ENCODE results near the gene RAPH1.
A peak's percentile ranks its signal among the peaks of the same experiment; 100 is the strongest.

RAPH1 gene

GRCh38 chr2:203535078-203535783 lies at the start of gene RAPH1:
Gene RAPH1 (minus strand): TSS chr2:203535301. CDS start chr2:203495353, 39,948 bp downstream.
- DNase-seq = peak; percentile 64

GRCh38 chr2:203584784-203585183 lies 49.7 kb upstream of the RAPH1 start:
- DNase-seq = no peak

- DNase-seq = no peak
Measured at GRCh38 chr2:203583701-203584100, 48.6 kb upstream of the RAPH1 start.

- no peak for DNase-seq
Measured at GRCh38 chr2:203583084-203583695, 48.1 kb upstream of the RAPH1 start.

GRCh38 chr2:203582468-203582867 lies 47.4 kb upstream of the RAPH1 start:
- DNase-seq = no peak

GRCh38 chr2:203580844-203581243 lies 45.7 kb upstream of the RAPH1 start:
- no peak for DNase-seq

- DNase-seq = no peak
Measured at GRCh38 chr2:203579730-203580129, 44.6 kb upstream of the RAPH1 start.

- no peak for DNase-seq
Measured at GRCh38 chr2:203578759-203579643, 43.9 kb upstream of the RAPH1 start.

GRCh38 chr2:203574824-203575223 lies 39.7 kb upstream of the RAPH1 start:
- DNase-seq = no peak

- no peak for DNase-seq
Measured at GRCh38 chr2:203572316-203572715, 37.2 kb upstream of the RAPH1 start.

GRCh38 chr2:203569677-203570316 lies 34.7 kb upstream of the RAPH1 start:
- DNase-seq = no peak

- DNase-seq = no peak
Measured at GRCh38 chr2:203567691-203568090, 32.6 kb upstream of the RAPH1 start.

GRCh38 chr2:203566161-203566560 lies 31.1 kb upstream of the RAPH1 start:
- no peak for DNase-seq

- DNase-seq = no peak
Measured at GRCh38 chr2:203565076-203565475, 30.0 kb upstream of the RAPH1 start.

- no peak for DNase-seq
Measured at GRCh38 chr2:203562268-203562667, 27.2 kb upstream of the RAPH1 start.

GRCh38 chr2:203559641-203560040 lies 24.5 kb upstream of the RAPH1 start:
- DNase-seq = no peak

- no peak for DNase-seq
Measured at GRCh38 chr2:203553784-203554183, 18.7 kb upstream of the RAPH1 start.

- no peak for DNase-seq
Measured at GRCh38 chr2:203551778-203552177, 16.7 kb upstream of the RAPH1 start.

GRCh38 chr2:203550266-203550665 lies 15.2 kb upstream of the RAPH1 start:
- DNase-seq = no peak

GRCh38 chr2:203549406-203549805 lies 14.3 kb upstream of the RAPH1 start:
- DNase-seq = no peak

- DNase-seq = no peak
Measured at GRCh38 chr2:203548887-203549286, 13.8 kb upstream of the RAPH1 start.

GRCh38 chr2:203547356-203547755 lies 12.3 kb upstream of the RAPH1 start:
- DNase-seq = no peak

- DNase-seq = no peak
Measured at GRCh38 chr2:203544402-203544801, 9.3 kb upstream of the RAPH1 start.

Data from CD4-positive, alpha-beta T cell treated with Interleukin-15 for 1 hour (primary cell).